ENCODE measurements around the gene ST6GAL2. TPM values are rescaled to one million over a fixed set of nuclear protein-coding genes. Genes with fewer than 3 reads are reported as not detected.

The ST6GAL2 gene
- total RNA-seq, 1 donor from 2014 or later: 5.9 TPM

DNA sequence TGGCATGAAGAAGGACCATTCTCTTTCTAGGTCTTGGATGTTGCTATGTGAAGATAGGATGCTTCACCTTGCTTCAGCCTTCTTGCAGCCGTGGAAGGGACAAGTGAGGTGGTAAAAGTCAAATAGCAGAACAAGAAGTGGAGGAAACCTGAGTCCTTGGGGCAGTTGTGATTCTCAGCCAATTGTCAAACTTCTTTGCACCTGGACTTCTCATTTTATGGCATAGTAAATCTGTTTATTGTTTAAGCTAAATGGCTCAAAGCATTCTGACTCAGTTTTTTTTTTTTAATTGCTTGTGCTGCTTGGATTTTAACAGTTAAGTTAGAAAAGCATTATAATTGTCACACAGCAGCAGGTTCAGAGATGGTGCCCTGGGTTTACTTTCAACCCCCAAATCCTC, 33.0 kb upstream of the ST6GAL2 start:
- Mint-ChIP-seq H3K4me3 (ENCODE audit: unreplicated experiment) (no peak overlapping the region), H3K36me3 (ENCODE audit: unreplicated experiment) (no peaks in the 10 kb centered on the region), H3K4me1 (ENCODE audit: low read depth, unreplicated experiment) (no peaks in the 10 kb centered on the region), H3K27ac (ENCODE audit: unreplicated experiment) (no peak overlapping the region), H3K27me3 (ENCODE audit: unreplicated experiment) (no peaks in the 10 kb centered on the region), H3K9me3 (ENCODE audit: unreplicated experiment) (no peaks in the 10 kb centered on the region)
- TF ChIP-seq, protein P1, sequence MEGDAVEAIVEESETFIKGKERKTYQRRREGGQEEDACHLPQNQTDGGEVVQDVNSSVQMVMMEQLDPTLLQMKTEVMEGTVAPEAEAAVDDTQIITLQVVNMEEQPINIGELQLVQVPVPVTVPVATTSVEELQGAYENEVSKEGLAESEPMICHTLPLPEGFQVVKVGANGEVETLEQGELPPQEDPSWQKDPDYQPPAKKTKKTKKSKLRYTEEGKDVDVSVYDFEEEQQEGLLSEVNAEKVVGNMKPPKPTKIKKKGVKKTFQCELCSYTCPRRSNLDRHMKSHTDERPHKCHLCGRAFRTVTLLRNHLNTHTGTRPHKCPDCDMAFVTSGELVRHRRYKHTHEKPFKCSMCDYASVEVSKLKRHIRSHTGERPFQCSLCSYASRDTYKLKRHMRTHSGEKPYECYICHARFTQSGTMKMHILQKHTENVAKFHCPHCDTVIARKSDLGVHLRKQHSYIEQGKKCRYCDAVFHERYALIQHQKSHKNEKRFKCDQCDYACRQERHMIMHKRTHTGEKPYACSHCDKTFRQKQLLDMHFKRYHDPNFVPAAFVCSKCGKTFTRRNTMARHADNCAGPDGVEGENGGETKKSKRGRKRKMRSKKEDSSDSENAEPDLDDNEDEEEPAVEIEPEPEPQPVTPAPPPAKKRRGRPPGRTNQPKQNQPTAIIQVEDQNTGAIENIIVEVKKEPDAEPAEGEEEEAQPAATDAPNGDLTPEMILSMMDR (IDR thresholded peaks at IDR 0.05; ENCODE audit: partially characterized antibody, unreplicated experiment): no peak
- no peak for DNase-seq

DNA sequence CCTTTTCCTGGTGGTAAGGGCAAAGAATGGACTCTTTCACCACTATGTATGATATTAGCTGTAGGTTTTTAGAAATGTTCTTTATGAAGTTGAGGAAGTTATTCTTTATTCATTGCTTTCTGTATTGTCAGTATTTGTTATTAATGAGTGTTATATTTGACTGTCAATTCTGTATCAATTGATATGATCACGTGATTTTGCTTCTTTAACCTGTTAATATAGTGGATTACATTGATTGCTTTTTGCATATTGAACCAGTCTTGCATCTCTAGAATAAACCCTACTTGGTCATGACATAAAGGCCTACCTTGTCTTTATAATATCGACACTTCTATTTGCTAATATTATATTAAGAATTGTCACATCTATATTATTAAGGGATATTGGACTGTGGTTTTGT, 18.3 kb upstream of the ST6GAL2 start:
- Mint-ChIP-seq H3K9me3 (ENCODE audit: unreplicated experiment) (peaks cover 5% of the 10 kb centered on the region), H3K36me3 (ENCODE audit: unreplicated experiment) (no peaks in the 10 kb centered on the region), H3K27me3 (ENCODE audit: unreplicated experiment) (peaks cover 2% of the 10 kb centered on the region), H3K27ac (ENCODE audit: unreplicated experiment) (no peak overlapping the region), H3K4me1 (ENCODE audit: low read depth, unreplicated experiment) (no peaks in the 10 kb centered on the region), H3K4me3 (ENCODE audit: unreplicated experiment) (no peak overlapping the region)
- no peak for DNase-seq
- TF ChIP-seq, protein P1 (IDR thresholded peaks at IDR 0.05; ENCODE audit: partially characterized antibody, unreplicated experiment): no peak

DNA sequence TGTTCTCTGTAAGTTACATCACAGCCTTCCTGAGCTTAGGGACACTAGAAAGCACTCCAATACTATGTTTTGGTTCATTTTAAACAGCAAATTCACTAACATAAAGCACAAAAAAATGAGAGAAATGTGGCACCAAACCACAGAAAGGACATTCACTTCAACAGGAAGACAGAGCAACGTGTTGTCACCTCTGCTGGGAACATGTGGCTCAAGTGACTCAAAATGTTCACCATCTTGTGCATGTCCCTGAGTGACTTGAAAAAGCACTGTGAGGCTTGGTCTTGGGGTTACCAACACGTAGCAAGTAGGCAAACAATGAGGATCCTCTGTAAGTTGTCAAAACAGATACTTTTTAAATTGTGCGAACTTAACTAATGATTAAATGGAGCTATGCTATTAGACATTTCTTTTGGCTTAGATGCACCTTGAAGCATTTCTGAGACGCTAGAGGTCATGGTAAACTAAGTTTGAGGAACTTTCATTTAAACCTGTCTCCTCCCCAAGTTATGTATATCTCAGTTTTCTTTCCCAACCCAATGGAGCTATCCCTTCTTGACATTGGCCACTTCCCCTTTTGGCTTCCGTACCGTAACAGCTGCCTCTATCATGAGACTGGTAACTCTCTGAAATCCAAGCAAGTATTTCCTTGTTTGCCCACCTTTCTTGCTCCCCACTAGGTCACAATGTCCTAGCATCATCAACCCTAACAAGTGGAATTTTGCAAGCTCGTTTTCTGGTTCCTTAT, 14.0 kb upstream of the ST6GAL2 start:
- DNase-seq: no peak
- TF ChIP-seq, protein P1 (IDR thresholded peaks at IDR 0.05; ENCODE audit: partially characterized antibody, unreplicated experiment): no peak
- Mint-ChIP-seq H3K9me3 (ENCODE audit: unreplicated experiment) (no peaks in the 10 kb centered on the region), H3K27me3 (ENCODE audit: unreplicated experiment) (no peaks in the 10 kb centered on the region), H3K36me3 (ENCODE audit: unreplicated experiment) (no peaks in the 10 kb centered on the region), H3K4me1 (ENCODE audit: low read depth, unreplicated experiment) (no peaks in the 10 kb centered on the region), H3K27ac (ENCODE audit: unreplicated experiment) (no peak overlapping the region), H3K4me3 (ENCODE audit: unreplicated experiment) (no peak overlapping the region)

DNA sequence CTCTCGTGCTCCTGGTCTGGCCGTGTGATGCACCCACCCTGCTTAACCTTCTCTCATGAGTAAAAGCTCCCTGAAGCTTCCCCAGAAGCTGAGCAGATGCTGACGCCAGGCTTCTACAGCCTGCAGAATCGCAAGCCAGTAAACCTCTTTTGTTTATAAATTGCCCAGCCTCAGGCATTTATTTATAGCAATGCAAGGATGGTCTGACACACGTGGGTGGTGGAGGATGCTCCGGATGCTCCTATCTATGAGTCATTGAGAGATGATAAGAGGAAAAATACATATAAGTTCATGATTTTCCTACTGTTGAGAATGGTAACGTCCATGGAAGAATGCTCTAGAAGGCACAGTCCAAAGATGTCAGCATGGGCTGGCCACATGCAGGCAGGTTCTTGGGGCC, 8.6 kb upstream of the ST6GAL2 start:
- H3K4me1 Mint-ChIP-seq (ENCODE audit: low read depth, unreplicated experiment): no peaks in the 10 kb centered on the region
- H3K9me3 Mint-ChIP-seq (ENCODE audit: unreplicated experiment): no peaks in the 10 kb centered on the region
- no peak overlapping the region for H3K27ac Mint-ChIP-seq (ENCODE audit: unreplicated experiment)
- TF ChIP-seq, protein P1 (IDR thresholded peaks at IDR 0.05; ENCODE audit: partially characterized antibody, unreplicated experiment): no peak
- no peak overlapping the region for H3K4me3 Mint-ChIP-seq (ENCODE audit: unreplicated experiment)
- DNase-seq: no peak
- no peaks in the 10 kb centered on the region for H3K27me3 Mint-ChIP-seq (ENCODE audit: unreplicated experiment)
- no peaks in the 10 kb centered on the region for H3K36me3 Mint-ChIP-seq (ENCODE audit: unreplicated experiment)

DNA sequence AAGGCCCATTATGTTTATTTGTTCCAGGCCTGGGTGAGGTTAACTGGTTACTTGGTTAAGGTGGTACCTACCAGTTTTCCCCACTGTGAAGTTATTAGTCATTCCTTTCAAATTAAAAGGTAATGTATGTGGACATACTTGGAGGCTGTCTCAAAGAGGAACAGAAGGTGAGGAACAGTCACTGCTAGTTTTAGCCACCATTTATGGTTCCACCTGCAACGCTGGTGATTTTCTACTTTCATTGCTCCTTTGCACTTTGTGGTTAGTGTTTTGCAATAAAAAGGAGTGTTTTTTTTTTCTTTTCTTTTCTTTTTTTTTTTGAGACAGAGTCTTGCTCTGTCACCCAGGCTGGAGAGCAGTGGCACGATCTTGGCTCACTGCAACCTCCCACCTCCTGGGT, 6.1 kb upstream of the ST6GAL2 start:
- no peak for DNase-seq
- H3K27ac Mint-ChIP-seq (ENCODE audit: unreplicated experiment): no peak overlapping the region
- H3K9me3 Mint-ChIP-seq (ENCODE audit: unreplicated experiment): peaks cover 3% of the 10 kb centered on the region
- no peak overlapping the region for H3K4me3 Mint-ChIP-seq (ENCODE audit: unreplicated experiment)
- peaks cover 2% of the 10 kb centered on the region for H3K27me3 Mint-ChIP-seq (ENCODE audit: unreplicated experiment)
- TF ChIP-seq, protein P1 (IDR thresholded peaks at IDR 0.05; ENCODE audit: partially characterized antibody, unreplicated experiment): no peak
- no peaks in the 10 kb centered on the region for H3K36me3 Mint-ChIP-seq (ENCODE audit: unreplicated experiment)
- no peaks in the 10 kb centered on the region for H3K4me1 Mint-ChIP-seq (ENCODE audit: low read depth, unreplicated experiment)
